NCI-H2171 treated with DMSO at 0.1 percent for 48 hours (cell line): ENCODE results near the gene TUBE1.
A peak's percentile ranks its signal among the peaks of the same experiment; 100 is the strongest.

ENCODE experiments used
- DNase-seq: peaks from one replicate; lab custom pipeline; 2025; lab: John Stamatoyannopoulos, UW

The TUBE1 gene

GRCh38 chr6:112036088-112036637, 51.1 kb downstream of the TUBE1 start:
- DNase-seq: no peak

DNA sequence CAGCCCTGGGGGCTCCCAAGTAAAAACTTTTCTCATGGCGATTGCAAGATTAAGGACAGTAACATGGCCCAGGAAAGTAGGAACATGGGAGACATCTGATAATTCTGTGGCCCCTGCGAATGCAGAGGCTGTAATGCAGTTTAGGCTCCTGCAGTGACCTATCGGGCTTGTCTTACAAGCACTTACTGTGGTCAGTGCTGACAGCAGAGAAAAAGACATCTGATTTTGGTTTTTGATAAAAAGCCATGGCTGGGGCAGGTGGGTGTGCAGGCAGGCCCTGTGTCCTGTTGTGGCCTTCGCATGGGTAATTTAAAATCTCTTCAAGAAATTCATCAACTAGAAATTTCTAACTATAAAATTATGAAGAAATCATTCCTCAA, 52.7 kb downstream of the TUBE1 start:
- DNase-seq: no peak

- peak; percentile 40 for DNase-seq
Measured at GRCh38 chr6:112033791-112034615, 53.3 kb downstream of the TUBE1 start.

DNA sequence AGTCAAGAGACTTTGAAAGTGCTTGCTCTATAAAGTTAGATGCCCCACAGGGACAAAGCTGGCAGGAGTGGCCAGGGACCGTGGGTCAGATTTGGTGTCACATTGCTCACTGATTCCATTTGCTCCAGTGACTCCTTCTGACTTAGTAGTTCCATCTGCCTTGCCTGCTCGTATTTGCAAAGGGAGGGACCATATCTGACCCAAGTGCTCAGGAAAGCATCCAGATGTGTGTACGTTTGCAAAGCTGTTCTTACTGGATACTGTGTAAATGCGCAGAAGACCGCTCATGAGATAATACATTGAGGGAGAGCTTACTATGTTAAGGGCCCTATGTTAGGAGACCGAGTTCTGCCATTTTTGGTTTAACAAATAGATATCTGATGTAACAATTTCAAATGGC, 54.6 kb downstream of the TUBE1 start:
- peak; percentile 17 for DNase-seq

DNA sequence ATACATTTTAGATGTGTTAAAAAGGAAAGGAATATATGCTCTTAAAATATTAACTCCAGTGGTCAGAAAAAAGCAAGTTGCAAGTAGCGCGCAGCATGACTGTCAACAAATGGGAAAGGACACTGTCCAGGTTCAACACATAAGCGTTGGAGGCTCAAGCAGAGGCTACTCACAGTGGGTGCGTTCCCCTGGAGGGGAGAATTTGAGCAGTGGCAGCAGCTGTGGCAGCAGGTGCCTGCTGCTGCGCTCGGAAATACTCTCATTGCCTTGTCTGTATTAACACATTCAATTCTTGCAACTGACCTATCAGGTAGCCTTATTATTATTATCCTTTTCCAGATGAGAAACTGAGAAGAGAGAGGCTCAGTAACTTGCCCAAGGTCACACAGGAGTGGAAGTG, 55.3 kb downstream of the TUBE1 start:
- DNase-seq: peak; percentile 31

- no peak for DNase-seq
Measured at GRCh38 chr6:112030961-112031660, 56.2 kb downstream of the TUBE1 start.

DNA sequence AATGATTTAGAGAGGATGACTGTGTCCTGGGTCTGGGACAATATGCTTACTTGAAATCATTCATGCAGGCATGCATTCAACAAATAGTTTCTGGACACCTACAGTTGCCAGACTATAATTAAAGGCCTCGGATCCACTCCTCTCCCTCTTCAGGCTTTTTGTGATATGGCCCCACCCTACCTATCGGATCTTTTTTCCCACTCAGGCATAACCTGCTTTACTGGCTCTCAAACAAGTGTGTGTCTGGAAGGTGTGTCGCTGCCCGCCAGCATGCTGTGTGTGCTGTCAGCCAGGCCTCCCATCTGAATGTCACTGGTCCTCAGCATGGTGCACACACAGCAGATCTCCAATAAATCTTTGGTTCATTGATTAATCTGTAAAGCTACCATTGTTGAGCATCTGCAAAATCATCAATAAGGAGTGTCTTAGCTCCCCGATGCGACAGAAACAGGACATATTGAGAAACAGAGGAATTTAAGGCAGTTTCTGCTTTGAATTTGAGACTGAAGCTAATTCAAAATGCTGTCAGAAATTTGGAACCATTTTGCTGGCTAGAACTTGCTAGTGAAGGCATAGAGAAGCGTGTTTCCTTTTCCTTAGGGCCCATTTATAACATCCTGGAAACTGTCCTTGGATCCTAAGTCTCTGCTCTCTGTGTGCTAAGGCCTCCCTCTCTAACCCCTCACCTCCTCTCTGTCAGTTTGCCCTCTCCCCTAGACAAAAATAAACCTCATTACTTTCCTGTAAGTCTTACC, 56.9 kb downstream of the TUBE1 start:
- no peak for DNase-seq

GRCh38 chr6:112029045-112029822, 58.0 kb downstream of the TUBE1 start:
- peak; percentile 53 for DNase-seq

- DNase-seq: no peak
Measured at GRCh38 chr6:112027942-112028674, 59.2 kb downstream of the TUBE1 start.

- DNase-seq: no peak
Measured at GRCh38 chr6:112026933-112027332, 60.3 kb downstream of the TUBE1 start.

GRCh38 chr6:112024464-112024863, 62.8 kb downstream of the TUBE1 start:
- no peak for DNase-seq

GRCh38 chr6:112022749-112023148, 64.5 kb downstream of the TUBE1 start:
- no peak for DNase-seq

GRCh38 chr6:112021691-112022310, 65.5 kb downstream of the TUBE1 start:
- no peak for DNase-seq
